ENCODE data around the gene DCXR. TPM values are rescaled to one million over a fixed set of nuclear protein-coding genes. Genes with fewer than 3 reads are reported as not detected.

The DCXR gene
- total RNA-seq, 2 experiments from 2014 or later, result 120 to 124 TPM

DNA sequence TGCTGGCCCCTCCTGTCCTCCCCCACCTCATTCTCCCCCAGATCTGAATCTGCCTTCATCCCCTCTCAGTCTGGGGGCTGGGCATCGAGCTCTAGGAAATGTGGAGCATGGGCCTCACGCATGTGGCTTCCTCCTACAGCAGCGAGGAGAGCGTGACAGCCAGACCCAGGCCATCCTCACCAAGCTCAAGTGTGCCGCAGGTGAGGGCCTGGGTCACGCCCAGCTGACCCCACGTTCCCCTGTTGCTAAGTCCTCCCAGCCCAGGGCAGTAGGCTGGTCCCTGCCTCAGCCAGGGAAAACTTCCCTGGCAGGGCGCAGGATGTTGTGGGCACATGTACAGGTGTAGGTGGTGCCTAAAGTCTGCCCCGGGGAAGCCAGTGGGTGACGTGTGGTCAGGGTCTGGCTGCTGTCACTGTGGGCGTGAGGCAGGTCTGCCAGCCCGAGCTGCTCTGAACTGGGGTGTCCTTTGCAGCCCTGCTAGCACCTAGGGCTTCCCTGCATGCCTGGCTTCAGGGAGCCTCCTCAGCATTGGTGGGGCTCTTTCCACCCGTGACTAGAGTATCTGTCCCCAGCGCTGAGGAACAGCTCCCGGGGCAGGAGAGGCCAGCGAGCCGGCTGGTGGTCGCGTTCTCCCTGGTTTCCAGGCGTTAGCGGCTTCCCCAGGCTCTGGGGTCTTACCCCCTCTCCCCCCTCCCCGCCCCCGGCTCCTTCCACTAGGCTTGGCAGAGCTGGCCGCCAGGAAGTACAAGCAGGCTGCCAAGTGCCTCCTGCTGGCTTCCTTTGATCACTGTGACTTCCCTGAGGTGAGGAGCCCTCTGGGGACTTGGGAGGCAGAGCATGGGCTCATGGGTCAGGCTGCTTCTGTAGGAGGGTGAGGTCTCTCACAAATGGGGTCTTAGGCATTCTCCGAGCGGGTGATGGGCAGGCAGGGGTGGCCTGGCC, 17.8 kb upstream of the DCXR start:
- peaks cover 3% of the 10 kb centered on the region for H3K36me3 Mint-ChIP-seq
- DNase-seq (no peak), ATAC-seq (no peak)
- no peak overlapping the region for H3K4me3 Mint-ChIP-seq
- H3K4me1 Mint-ChIP-seq, result peaks cover 25% of the 10 kb centered on the region
- CTCF ChIA-PET, result interaction anchor here (1.5 kb wide), 1 partner anchor 25 kb away, joined by 4 read pairs; no protein-coding TSS in a partner anchor
- no peaks in the 10 kb centered on the region for H3K9me3 Mint-ChIP-seq (ENCODE audit: low read depth)
- no peaks in the 10 kb centered on the region for H3K27me3 Mint-ChIP-seq
- H3K27ac Mint-ChIP-seq, result no peak overlapping the region

DNA sequence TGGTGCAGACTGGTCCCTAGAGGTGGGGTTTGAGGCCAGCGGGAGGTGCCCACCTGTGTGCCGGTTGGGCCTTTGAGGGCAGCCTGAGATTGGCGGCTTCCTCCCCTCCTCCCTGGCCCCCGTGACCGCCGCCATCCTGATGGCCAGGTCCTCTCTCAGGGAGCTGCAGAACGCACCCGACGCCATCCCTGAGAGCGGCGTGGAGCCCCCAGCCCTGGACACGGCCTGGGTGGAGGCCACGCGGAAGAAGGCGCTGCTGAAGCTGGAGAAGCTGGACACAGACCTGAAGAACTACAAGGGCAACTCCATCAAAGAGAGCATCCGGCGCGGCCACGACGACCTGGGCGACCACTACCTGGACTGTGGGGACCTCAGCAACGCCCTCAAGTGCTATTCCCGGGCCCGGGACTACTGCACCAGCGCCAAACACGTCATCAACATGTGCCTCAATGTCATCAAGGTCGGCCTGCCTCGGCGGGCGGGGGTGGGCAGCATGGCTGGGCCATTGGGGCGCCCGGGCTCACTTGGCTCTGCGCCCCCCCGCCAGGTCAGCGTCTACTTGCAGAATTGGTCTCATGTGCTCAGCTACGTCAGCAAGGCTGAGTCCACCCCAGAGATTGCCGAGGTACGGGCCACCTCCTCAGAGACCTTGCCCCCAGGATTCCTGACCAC, 17.0 kb upstream of the DCXR start:
- Mint-ChIP-seq H3K27ac (no peak overlapping the region), H3K27me3 (no peaks in the 10 kb centered on the region), H3K4me1 (peaks cover 28% of the 10 kb centered on the region), H3K4me3 (no peak overlapping the region), H3K36me3 (peaks cover 3% of the 10 kb centered on the region), H3K9me3 (ENCODE audit: low read depth) (no peaks in the 10 kb centered on the region)
- ATAC-seq (no peak), DNase-seq (no peak)
- CTCF ChIA-PET, result interaction anchor here (1.1 kb wide), 1 partner anchor 17 kb away, joined by 5 read pairs; the partner anchor contains the start of gene DCXR

GRCh38 chr17:82053556-82054263, 16.2 kb upstream of the DCXR start:
- DNase-seq (no peak), ATAC-seq (no peak)
- CTCF ChIA-PET, result interaction anchor here (1.1 kb wide), 1 partner anchor 16 kb away, joined by 5 read pairs; the partner anchor contains the start of gene DCXR
- Mint-ChIP-seq H3K27ac (no peak overlapping the region), H3K27me3 (no peaks in the 10 kb centered on the region), H3K36me3 (peaks cover 3% of the 10 kb centered on the region), H3K9me3 (ENCODE audit: low read depth) (no peaks in the 10 kb centered on the region), H3K4me1 (peaks cover 28% of the 10 kb centered on the region), H3K4me3 (peak overlapping the region; percentile 83)

DNA sequence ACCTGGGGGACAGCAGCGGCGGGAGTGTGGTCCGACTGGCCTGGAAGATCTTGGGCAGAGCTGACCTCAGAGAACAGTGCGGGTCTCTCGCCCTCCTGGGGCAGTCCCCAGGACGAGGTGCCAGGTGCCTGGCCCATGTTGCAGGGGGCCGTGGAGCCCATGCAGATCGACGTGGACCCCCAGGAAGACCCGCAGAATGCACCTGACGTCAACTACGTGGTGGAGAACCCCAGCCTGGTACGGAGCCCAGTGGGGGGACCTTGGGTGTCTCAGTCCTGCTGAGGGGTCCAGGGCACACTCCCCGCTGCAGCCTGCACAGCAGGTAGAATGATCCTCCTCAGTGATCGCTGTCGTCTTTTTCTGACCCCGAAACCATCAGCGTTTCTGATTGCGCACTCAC, 15.6 kb upstream of the DCXR start:
- no peaks in the 10 kb centered on the region for H3K27me3 Mint-ChIP-seq
- ATAC-seq (no peak), DNase-seq (no peak)
- no peaks in the 10 kb centered on the region for H3K9me3 Mint-ChIP-seq (ENCODE audit: low read depth)
- H3K4me3 Mint-ChIP-seq, result peak overlapping the region; percentile 83
- peaks cover 3% of the 10 kb centered on the region for H3K36me3 Mint-ChIP-seq
- H3K4me1 Mint-ChIP-seq, result peaks cover 28% of the 10 kb centered on the region
- CTCF ChIA-PET, result no interaction called here
- H3K27ac Mint-ChIP-seq, result no peak overlapping the region

- DNase-seq (no peak), ATAC-seq (no peak)
- peak overlapping the region; percentile 83 for H3K4me3 Mint-ChIP-seq
- H3K27me3 Mint-ChIP-seq, result no peaks in the 10 kb centered on the region
- CTCF ChIA-PET, result interaction anchor here (1.0 to 2.8 kb wide), 3 partner anchors 15 to 30 kb away, joined by 3 to 11 read pairs (median 3); partner anchors contain the start of genes CENPX, DCXR, LRRC45 and RAC3
- no peaks in the 10 kb centered on the region for H3K9me3 Mint-ChIP-seq (ENCODE audit: low read depth)
- H3K36me3 Mint-ChIP-seq, result peaks cover 3% of the 10 kb centered on the region
- peaks cover 28% of the 10 kb centered on the region for H3K4me1 Mint-ChIP-seq
- peak overlapping the region; percentile 52 for H3K27ac Mint-ChIP-seq
Measured at GRCh38 chr17:82052638-82053059, 15.2 kb upstream of the DCXR start.

GRCh38 chr17:82051776-82052637, 14.5 kb upstream of the DCXR start, which contains the start of the genes GPS1 and RFNG:
Gene GPS1, plus strand, starts transcription at chr17:82051898. Its CDS starts 34 bp downstream, at chr17:82051932.
Gene RFNG, minus strand, starts transcription at chr17:82051811. Its CDS starts 45 bp downstream, at chr17:82051766.
- peak within 1 kb of the TSS; percentile 83 for H3K4me3 Mint-ChIP-seq
- peaks cover 3% of the 10 kb centered on the region for H3K36me3 Mint-ChIP-seq
- H3K27ac Mint-ChIP-seq, result peak within 1 kb of the TSS; percentile 78
- H3K9me3 Mint-ChIP-seq (ENCODE audit: low read depth), result no peaks in the 10 kb centered on the region
- DNase-seq, result peak; percentile 87
- CTCF ChIA-PET, result interaction anchor here (1.0 to 2.8 kb wide), 6 partner anchors 14 to 93 kb away, joined by 3 to 11 read pairs (median 4); partner anchors contain the start of genes CENPX, DCXR, LRRC45 and RAC3
- peak; percentile 96 for ATAC-seq
- H3K4me1 Mint-ChIP-seq, result peaks cover 28% of the 10 kb centered on the region
- H3K27me3 Mint-ChIP-seq, result no peaks in the 10 kb centered on the region

DNA sequence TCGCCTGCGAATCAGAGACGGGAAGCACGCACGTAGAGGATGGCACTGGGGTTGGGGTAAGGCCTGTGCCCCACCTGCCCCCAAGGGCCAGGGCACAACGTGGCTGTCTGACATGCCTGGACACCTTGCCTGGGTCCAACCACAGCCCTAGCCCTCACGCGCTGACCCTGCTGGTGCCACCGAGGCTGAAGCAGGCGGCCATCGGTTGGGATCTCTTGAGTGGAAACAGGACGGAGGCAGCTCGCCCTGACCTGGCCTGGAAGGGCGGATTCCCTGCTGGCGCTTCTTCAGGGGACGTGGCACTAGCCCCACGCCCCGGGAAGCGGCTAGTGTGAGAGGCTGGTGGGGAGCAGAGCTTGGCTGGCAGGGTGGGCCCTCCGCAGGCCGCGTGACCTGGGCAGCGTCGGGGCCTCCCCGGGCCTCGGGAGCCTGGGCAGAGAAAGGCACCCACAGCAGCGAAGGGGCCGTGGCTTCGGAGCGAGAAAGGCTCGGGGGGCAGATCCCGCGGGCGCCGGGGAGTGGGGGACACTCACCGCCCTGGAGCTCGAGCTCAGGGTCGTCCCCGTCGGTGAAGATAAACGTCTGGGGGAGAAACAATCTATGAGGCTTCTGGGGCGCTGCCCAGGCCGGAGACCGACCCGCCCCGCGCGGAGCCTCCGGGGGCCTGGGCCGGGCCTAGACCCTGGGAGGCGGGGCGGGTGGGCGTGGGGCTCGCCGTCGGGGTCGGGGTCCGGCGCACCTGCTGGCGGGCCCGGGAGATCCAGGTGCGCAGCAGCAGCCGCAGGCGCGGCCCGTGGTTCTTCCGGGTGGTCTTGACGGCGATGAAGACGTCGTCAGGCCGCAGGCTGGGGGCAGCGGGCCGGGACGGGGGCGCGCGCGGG, 13.5 kb upstream of the DCXR start:
- CTCF ChIA-PET, result interaction anchor here (1.2 to 2.8 kb wide), 5 partner anchors 14 to 103 kb away, joined by 4 to 11 read pairs (median 5); partner anchors contain the start of genes DCXR and RAC3
- peaks cover 3% of the 10 kb centered on the region for H3K36me3 Mint-ChIP-seq
- ATAC-seq, result peak; percentile 25
- peak overlapping the region; percentile 76 for H3K4me3 Mint-ChIP-seq
- no peak for DNase-seq
- peaks cover 28% of the 10 kb centered on the region for H3K4me1 Mint-ChIP-seq
- H3K27me3 Mint-ChIP-seq, result no peaks in the 10 kb centered on the region
- no peaks in the 10 kb centered on the region for H3K9me3 Mint-ChIP-seq (ENCODE audit: low read depth)
- H3K27ac Mint-ChIP-seq, result peak overlapping the region; percentile 70

GRCh38 chr17:82050152-82050760, 12.8 kb upstream of the DCXR start:
- Mint-ChIP-seq H3K4me3 (peak overlapping the region; percentile 76), H3K27ac (no peak overlapping the region), H3K9me3 (ENCODE audit: low read depth) (no peaks in the 10 kb centered on the region), H3K4me1 (peaks cover 27% of the 10 kb centered on the region), H3K36me3 (peaks cover 3% of the 10 kb centered on the region), H3K27me3 (no peaks in the 10 kb centered on the region)
- DNase-seq, result no peak
- ATAC-seq, result no peak
- CTCF ChIA-PET, result interaction anchor here (1.2 to 2.8 kb wide), 5 partner anchors 13 to 104 kb away, joined by 4 to 11 read pairs (median 5); partner anchors contain the start of genes DCXR and RAC3

DNA sequence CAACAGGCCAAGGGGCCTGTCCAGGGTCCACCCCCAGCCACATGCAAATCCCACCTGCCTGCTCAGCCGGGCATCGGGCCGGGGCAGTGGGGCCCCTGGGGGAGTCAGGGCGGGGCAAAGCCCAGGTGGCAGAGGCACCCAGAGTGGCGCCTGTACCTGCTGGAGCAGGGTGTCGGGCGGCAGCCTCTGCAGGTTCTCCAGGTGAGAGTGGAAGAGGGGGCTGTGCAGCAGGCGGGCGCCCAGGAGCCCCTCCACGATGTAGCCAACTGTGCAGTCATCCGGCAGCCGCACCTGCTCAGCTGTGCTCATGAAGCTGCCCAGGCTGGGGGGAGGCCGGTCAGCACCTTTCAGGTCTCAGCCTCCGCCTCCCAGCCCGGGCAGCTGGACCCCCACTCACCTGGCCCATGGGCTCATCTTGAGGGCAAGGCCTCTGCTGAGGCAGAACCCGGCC, 12.0 kb upstream of the DCXR start:
- CTCF ChIA-PET, result interaction anchor here (0.6 to 2.8 kb wide), 4 partner anchors 12 to 162 kb away, joined by 3 to 11 read pairs (median 7); partner anchors contain the start of genes DCXR and RAC3
- no peaks in the 10 kb centered on the region for H3K27me3 Mint-ChIP-seq
- no peak overlapping the region for H3K27ac Mint-ChIP-seq
- H3K9me3 Mint-ChIP-seq (ENCODE audit: low read depth), result no peaks in the 10 kb centered on the region
- ATAC-seq (no peak), DNase-seq (no peak)
- no peaks in the 10 kb centered on the region for H3K36me3 Mint-ChIP-seq
- H3K4me1 Mint-ChIP-seq, result peaks cover 21% of the 10 kb centered on the region
- H3K4me3 Mint-ChIP-seq, result no peak overlapping the region

- ATAC-seq, result no peak
- no peak overlapping the region for H3K27ac Mint-ChIP-seq
- CTCF ChIA-PET, result interaction anchor here (0.6 kb wide), 1 partner anchor 163 kb away, joined by 3 read pairs; no protein-coding TSS in a partner anchor
- peaks cover 21% of the 10 kb centered on the region for H3K4me1 Mint-ChIP-seq
- no peak for DNase-seq
- no peak overlapping the region for H3K4me3 Mint-ChIP-seq
- H3K36me3 Mint-ChIP-seq, result no peaks in the 10 kb centered on the region
- no peaks in the 10 kb centered on the region for H3K27me3 Mint-ChIP-seq
- H3K9me3 Mint-ChIP-seq (ENCODE audit: low read depth), result no peaks in the 10 kb centered on the region
Measured at GRCh38 chr17:82049106-82049505, 11.6 kb upstream of the DCXR start.

- DNase-seq (no peak), ATAC-seq (no peak)
- H3K4me3 Mint-ChIP-seq, result no peak overlapping the region
- H3K27me3 Mint-ChIP-seq, result no peaks in the 10 kb centered on the region
- no peak overlapping the region for H3K27ac Mint-ChIP-seq
- H3K4me1 Mint-ChIP-seq, result peaks cover 19% of the 10 kb centered on the region
- CTCF ChIA-PET, result no interaction called here
- no peaks in the 10 kb centered on the region for H3K36me3 Mint-ChIP-seq
- H3K9me3 Mint-ChIP-seq (ENCODE audit: low read depth), result no peaks in the 10 kb centered on the region
Measured at GRCh38 chr17:82048571-82048971, 11.1 kb upstream of the DCXR start.

All from activated CD8-positive, alpha-beta memory T cell treated with anti-CD3 and anti-CD28 coated beads, Interleukin-2, amount 10 ng/mL, durations not matched to agents 7 days and 5 days (primary cell).